NCI-H748 (cell line): ENCODE data around the gene AOPEP.

Experiments used
- DNase-seq: peaks from one replicate; lab custom pipeline; 2025; ENCODE audit not compliant: unreplicated experiment; lab: John Stamatoyannopoulos, UW

AOPEP gene

GRCh38 chr9:95088421-95089161 lies 362.1 kb downstream of the AOPEP start:
- no peak for DNase-seq

- DNase-seq = no peak
These were observed 362.9 kb downstream of the AOPEP start for GRCh38 chr9:95089257-95090022.

- DNase-seq = no peak
These were observed 363.7 kb downstream of the AOPEP start for GRCh38 chr9:95090023-95090791.

- DNase-seq = no peak
These were observed 364.5 kb downstream of the AOPEP start for GRCh38 chr9:95090871-95091577.

GRCh38 chr9:95091601-95092261 lies 365.2 kb downstream of the AOPEP start:
- DNase-seq = no peak

GRCh38 chr9:95092262-95093072 lies 366.0 kb downstream of the AOPEP start:
- DNase-seq = no peak

- DNase-seq = no peak
These were observed 367.1 kb downstream of the AOPEP start for GRCh38 chr9:95093586-95093985.

- no peak for DNase-seq
These were observed 367.5 kb downstream of the AOPEP start for GRCh38 chr9:95094002-95094401.

GRCh38 chr9:95095641-95096355 lies 369.3 kb downstream of the AOPEP start:
- no peak for DNase-seq

GRCh38 chr9:95096381-95096780 lies 369.9 kb downstream of the AOPEP start:
- no peak for DNase-seq

- no peak for DNase-seq
These were observed 370.3 kb downstream of the AOPEP start for GRCh38 chr9:95096807-95097206.

- no peak for DNase-seq
These were observed 370.8 kb downstream of the AOPEP start for GRCh38 chr9:95097279-95097678.

GRCh38 chr9:95098391-95098921 lies 372.0 kb downstream of the AOPEP start:
- DNase-seq = no peak

- DNase-seq = no peak
These were observed 373.0 kb downstream of the AOPEP start for GRCh38 chr9:95099321-95100070.

- DNase-seq = no peak
These were observed 373.6 kb downstream of the AOPEP start for GRCh38 chr9:95100071-95100627.

- no peak for DNase-seq
These were observed 374.8 kb downstream of the AOPEP start for GRCh38 chr9:95101326-95101725.

GRCh38 chr9:95102001-95102433 lies 375.5 kb downstream of the AOPEP start:
- no peak for DNase-seq

- DNase-seq = no peak
These were observed 376.1 kb downstream of the AOPEP start for GRCh38 chr9:95102572-95102971.
